ENCODE results near the gene MPDZ.
"Not testable (repeated sequence)": the region's sequence is repeated elsewhere in the genome, so short reads cannot be mapped to it uniquely, and the experiment has no call there.

The MPDZ gene

GRCh38 chr9:13267743-13268142 lies 11.7 kb downstream of the MPDZ start:
- no peak for DNase-seq

- DNase-seq: no peak
Measured at GRCh38 chr9:13266167-13266566, 13.3 kb downstream of the MPDZ start.

GRCh38 chr9:13264788-13265187 lies 14.7 kb downstream of the MPDZ start:
- no peak for DNase-seq

- DNase-seq: no peak
Measured at GRCh38 chr9:13263511-13263910, 16.0 kb downstream of the MPDZ start.

GRCh38 chr9:13252852-13253251 lies 26.6 kb downstream of the MPDZ start:
- DNase-seq: no peak

GRCh38 chr9:13244181-13244580 lies 35.3 kb downstream of the MPDZ start:
- DNase-seq: no peak

GRCh38 chr9:13241283-13241682 lies 38.2 kb downstream of the MPDZ start:
- no peak for DNase-seq

GRCh38 chr9:13239660-13240059 lies 39.8 kb downstream of the MPDZ start:
- DNase-seq: no peak

- no peak for DNase-seq
Measured at GRCh38 chr9:13239208-13239607, 40.3 kb downstream of the MPDZ start.

GRCh38 chr9:13234932-13235331 lies 44.6 kb downstream of the MPDZ start:
- DNase-seq: no peak

- DNase-seq: no peak
Measured at GRCh38 chr9:13228431-13228830, 51.1 kb downstream of the MPDZ start.

- no peak for DNase-seq
Measured at GRCh38 chr9:13224366-13224765, 55.1 kb downstream of the MPDZ start.

- DNase-seq: not testable (repeated sequence)
Measured at GRCh38 chr9:13222733-13223132, 56.8 kb downstream of the MPDZ start.

- no peak for DNase-seq
Measured at GRCh38 chr9:13221741-13222140, 57.8 kb downstream of the MPDZ start.

GRCh38 chr9:13220837-13221236 lies 58.7 kb downstream of the MPDZ start:
- no peak for DNase-seq

GRCh38 chr9:13215791-13216554 lies 63.5 kb downstream of the MPDZ start:
- no peak for DNase-seq

- DNase-seq: no peak
Measured at GRCh38 chr9:13213998-13214397, 65.5 kb downstream of the MPDZ start.

GRCh38 chr9:13213337-13213736 lies 66.2 kb downstream of the MPDZ start:
- DNase-seq: no peak

GRCh38 chr9:13210306-13210705 lies 69.2 kb downstream of the MPDZ start:
- DNase-seq: no peak

- DNase-seq: no peak
Measured at GRCh38 chr9:13209498-13209897, 70.0 kb downstream of the MPDZ start.

GRCh38 chr9:13205824-13206223 lies 73.7 kb downstream of the MPDZ start:
- DNase-seq: no peak

- DNase-seq: no peak
Measured at GRCh38 chr9:13190040-13190439, 89.5 kb downstream of the MPDZ start.

GRCh38 chr9:13189362-13189761 lies 90.1 kb downstream of the MPDZ start:
- no peak for DNase-seq

GRCh38 chr9:13186774-13187173 lies 92.7 kb downstream of the MPDZ start:
- no peak for DNase-seq

- no peak for DNase-seq
Measured at GRCh38 chr9:13186091-13186490, 93.4 kb downstream of the MPDZ start.

Data from CD4-positive, alpha-beta T cell treated with Interferon alpha-2 for 1 hour (primary cell).